OCI-LY7 (cell line): Measurements from ENCODE around the gene DGKG. TPM values are rescaled to one million over a fixed set of nuclear protein-coding genes. Genes with fewer than 3 reads are reported as not detected.

Source experiments
- BruUV-seq: library from RNA; stranded (reverse); fragments of 400-500 nt; replicated peaks from 2 replicates; lab custom pipeline; 2021; lab: Mats Ljungman, UMichigan
- CTCF ChIA-PET: fragments of 300-600 bp; sonication (Branson Sonifier 250); formaldehyde crosslinking; loops from one replicate; lab custom pipeline; 2022; ENCODE audit warnings: antibody characterized with exemption; ENCODE audit not compliant: unreplicated experiment; lab: Charles Lee
- POLR2A ChIA-PET: fragments of 300-600 bp; sonication (Branson Sonifier 250); formaldehyde crosslinking; loops from one replicate; lab custom pipeline; 2022; ENCODE audit warnings: antibody characterized with exemption; lab: Charles Lee
- DNase-seq: peaks from one replicate; pipeline ENCODE4 v3.0.0-alpha.2; 2015; ENCODE audit warnings: low spot score
- H2AFZ ChIP-seq: fragments of 200-600 bp; sonication (generic), shearing (Covaris generic); 2 replicates; pipeline ENCODE4 v1.6.1; 2014; ENCODE audit warnings: mild to moderate bottlenecking, antibody characterized with exemption, low read length, moderate library complexity
- H3K27ac ChIP-seq: fragments of 200-600 bp; sonication (generic); 2 replicates; pipeline ENCODE4 v1.5.1; 2014; ENCODE audit warnings: mixed run types, low read depth, mild to moderate bottlenecking, moderate library complexity, low read length, inconsistent platforms; ENCODE audit not compliant: poor library complexity, severe bottlenecking
- H3K36me3 ChIP-seq: fragments of 200-600 bp; sonication (generic); 2 replicates; pipeline ENCODE4 v1.6.1; 2014; ENCODE audit warnings: mild to moderate bottlenecking, antibody characterized with exemption, low read length, moderate library complexity, mixed read lengths; ENCODE audit not compliant: insufficient read depth
- H3K4me1 ChIP-seq: fragments of 200-600 bp; sonication (generic); 2 replicates; pipeline ENCODE4 v1.5.1; 2014; ENCODE audit warnings: mild to moderate bottlenecking, low read length; ENCODE audit not compliant: insufficient read depth, poor library complexity, severe bottlenecking
- H3K4me2 ChIP-seq: fragments of 200-600 bp; sonication (generic); 2 replicates; pipeline ENCODE4 v1.6.1; 2014; ENCODE audit warnings: mild to moderate bottlenecking, low read length
- H3K4me3 ChIP-seq: fragments of 200-600 bp; sonication (generic); 2 replicates; pipeline ENCODE4 v1.5.1; 2014; ENCODE audit warnings: mild to moderate bottlenecking, low read depth, low read length; ENCODE audit not compliant: poor library complexity, severe bottlenecking
- H3K79me2 ChIP-seq: fragments of 200-600 bp; sonication (generic); 2 replicates; pipeline ENCODE4 v1.6.1; 2016; ENCODE audit warnings: low read depth, mild to moderate bottlenecking, low read length, moderate library complexity, mixed read lengths; ENCODE audit not compliant: insufficient read depth
- H3K9me2 ChIP-seq: fragments of 200-600 bp; sonication (generic); 2 replicates; pipeline ENCODE4 v1.6.1; 2016; ENCODE audit warnings: mild to moderate bottlenecking, low read length, mixed read lengths; ENCODE audit not compliant: insufficient read depth
- H3K9me3 ChIP-seq: fragments of 200-600 bp; sonication (generic); 2 replicates; pipeline ENCODE4 v1.6.1; 2014; ENCODE audit warnings: mild to moderate bottlenecking, mixed run types, low read length, mixed read lengths
- H4K20me1 ChIP-seq: fragments of 200-600 bp; sonication (generic); 2 replicates; pipeline ENCODE4 v1.6.1; 2014; ENCODE audit warnings: mild to moderate bottlenecking, antibody characterized with exemption, low read length, moderate library complexity, mixed read lengths; ENCODE audit not compliant: insufficient read depth
- EZH2phosphoT487 ChIP-seq: fragments of 200-600 bp; sonication (generic); IDR thresholded peaks from 2 replicates; pipeline ENCODE4 v1.6.1; 2018; ENCODE audit warnings: low read depth, borderline replicate concordance, mild to moderate bottlenecking, mixed run types, antibody characterized with exemption, low read length, moderate library complexity, mixed read lengths
- intact Hi-C: fragments of 100-400 bp; cut with micrococcal nuclease; formaldehyde crosslinking; loops from one replicate; pipeline ENCODE4 v1.10.0; 2022; ENCODE audit not compliant: unreplicated experiment
- total RNA-seq, 2 experiments: library from RNA; depleted of rRNA in 1 of 2; stranded (reverse); fragments of >200 nt in 1 of 2; shearing (Covaris generic) in 1 of 2; gene quantifications; 2 replicates each; pipeline ENCODE4 v1.2.3, GENCODE V29; 2014 to 2022
- TF ChIP-seq, protein P1 (sequence below): fragments of 200-600 bp; sonication (generic); conservative IDR thresholded peaks from 2 replicates; pipeline ENCODE4 v1.5.1; 2014; ENCODE audit warnings: mild to moderate bottlenecking, antibody characterized with exemption, low read length, moderate library complexity, mixed read lengths

The DGKG gene
- total RNA-seq, 2 experiments from 2014 or later: 0.06 TPM; not detected in 1

DNA sequence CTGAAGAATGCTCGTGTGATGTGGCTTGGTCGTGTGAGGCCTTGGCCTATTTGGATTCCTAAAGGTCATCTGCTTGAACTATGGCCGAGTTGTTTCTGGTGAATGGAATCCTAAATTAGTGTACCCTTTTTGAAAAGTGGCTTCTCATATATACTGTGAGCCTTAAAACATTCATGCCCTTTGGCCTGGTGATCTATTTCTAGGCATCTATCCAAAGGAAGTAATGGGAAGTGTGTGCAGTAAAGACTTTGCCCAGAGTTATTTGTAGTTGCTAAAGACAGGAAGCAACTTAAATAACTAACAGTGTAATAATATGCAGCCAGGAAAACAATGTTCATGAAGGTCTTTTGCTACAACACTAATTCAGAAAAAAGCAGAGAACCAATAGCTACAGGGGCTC is 3.0 kb downstream of the DGKG start:
- Histone ChIP-seq H3K4me2 (no peak overlapping the region), H3K9me2 (no peaks in the 10 kb centered on the region), H3K4me3 (no peak overlapping the region), H3K79me2 (no peaks in the 10 kb centered on the region), H3K4me1 (no peaks in the 10 kb centered on the region), H3K27ac (no peak overlapping the region), H3K9me3 (no peaks in the 10 kb centered on the region), H3K36me3 (no peaks in the 10 kb centered on the region), H4K20me1 (no peaks in the 10 kb centered on the region), H2AFZ (no peak overlapping the region)
- no peak for TF ChIP-seq EZH2phosphoT487
- TF ChIP-seq, protein P1, sequence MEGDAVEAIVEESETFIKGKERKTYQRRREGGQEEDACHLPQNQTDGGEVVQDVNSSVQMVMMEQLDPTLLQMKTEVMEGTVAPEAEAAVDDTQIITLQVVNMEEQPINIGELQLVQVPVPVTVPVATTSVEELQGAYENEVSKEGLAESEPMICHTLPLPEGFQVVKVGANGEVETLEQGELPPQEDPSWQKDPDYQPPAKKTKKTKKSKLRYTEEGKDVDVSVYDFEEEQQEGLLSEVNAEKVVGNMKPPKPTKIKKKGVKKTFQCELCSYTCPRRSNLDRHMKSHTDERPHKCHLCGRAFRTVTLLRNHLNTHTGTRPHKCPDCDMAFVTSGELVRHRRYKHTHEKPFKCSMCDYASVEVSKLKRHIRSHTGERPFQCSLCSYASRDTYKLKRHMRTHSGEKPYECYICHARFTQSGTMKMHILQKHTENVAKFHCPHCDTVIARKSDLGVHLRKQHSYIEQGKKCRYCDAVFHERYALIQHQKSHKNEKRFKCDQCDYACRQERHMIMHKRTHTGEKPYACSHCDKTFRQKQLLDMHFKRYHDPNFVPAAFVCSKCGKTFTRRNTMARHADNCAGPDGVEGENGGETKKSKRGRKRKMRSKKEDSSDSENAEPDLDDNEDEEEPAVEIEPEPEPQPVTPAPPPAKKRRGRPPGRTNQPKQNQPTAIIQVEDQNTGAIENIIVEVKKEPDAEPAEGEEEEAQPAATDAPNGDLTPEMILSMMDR: no peak
- no peak for DNase-seq
- intact Hi-C loops: no loop called here
- no TSS peak for BruUV-seq
- POLR2A ChIA-PET: no interaction called here
- CTCF ChIA-PET: no interaction called here

DNA sequence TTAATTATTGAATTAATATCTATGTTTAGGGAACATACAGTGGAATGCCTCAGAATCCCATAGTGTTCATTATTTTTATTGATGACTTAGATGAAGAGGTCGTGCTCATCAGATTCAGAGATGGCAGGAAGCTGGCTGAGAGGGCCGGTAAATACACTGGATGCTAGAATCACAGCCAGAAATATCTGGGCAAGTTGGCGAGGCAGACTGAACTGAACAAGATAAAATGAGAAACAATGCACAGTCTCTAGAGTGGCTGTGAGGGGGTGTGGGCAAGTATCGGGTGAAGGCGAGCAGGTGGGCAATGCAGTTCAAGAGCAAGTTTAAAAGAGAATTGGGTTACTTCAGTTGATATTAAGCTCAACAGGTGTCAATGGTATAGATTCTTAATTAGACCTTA is 5.9 kb downstream of the DGKG start:
- DNase-seq: no peak
- ChIA-PET POLR2A (no interaction called here), CTCF (no interaction called here)
- no peak overlapping the region for H2AFZ ChIP-seq
- no peaks in the 10 kb centered on the region for H3K9me2 ChIP-seq
- intact Hi-C loops: no loop called here
- H3K4me3 ChIP-seq: no peak overlapping the region
- no peak overlapping the region for H3K27ac ChIP-seq
- no TSS peak for BruUV-seq
- H4K20me1 ChIP-seq: no peaks in the 10 kb centered on the region
- no peaks in the 10 kb centered on the region for H3K79me2 ChIP-seq
- TF ChIP-seq EZH2phosphoT487: no peak
- TF ChIP-seq, protein P1: no peak
- no peaks in the 10 kb centered on the region for H3K4me1 ChIP-seq
- no peaks in the 10 kb centered on the region for H3K9me3 ChIP-seq
- no peak overlapping the region for H3K4me2 ChIP-seq
- no peaks in the 10 kb centered on the region for H3K36me3 ChIP-seq

DNA sequence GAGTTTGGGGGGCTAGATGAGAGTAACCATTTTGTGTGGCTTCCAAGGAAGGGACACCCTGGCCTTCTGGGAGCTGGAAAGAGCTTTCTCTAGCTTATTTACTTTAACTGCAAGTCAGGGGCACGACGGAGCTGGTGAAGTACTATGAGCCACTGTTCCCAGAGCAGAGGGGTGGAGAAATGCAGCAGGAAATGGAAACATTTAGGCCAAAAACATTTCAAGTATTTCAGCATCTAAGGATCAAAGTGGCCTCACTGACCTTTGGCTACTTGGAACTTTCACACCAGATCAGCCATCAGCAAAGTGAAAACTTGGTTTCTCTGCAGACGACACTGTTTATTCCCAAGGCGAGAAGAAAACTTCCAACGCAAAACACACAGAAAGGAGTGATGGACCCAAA is 7.9 kb downstream of the DGKG start:
- no peak overlapping the region for H3K27ac ChIP-seq
- TF ChIP-seq, protein P1: no peak
- TF ChIP-seq EZH2phosphoT487: no peak
- no peak overlapping the region for H3K4me2 ChIP-seq
- intact Hi-C loops: no loop called here
- no peaks in the 10 kb centered on the region for H3K36me3 ChIP-seq
- DNase-seq: no peak
- no peak overlapping the region for H2AFZ ChIP-seq
- H4K20me1 ChIP-seq: no peaks in the 10 kb centered on the region
- H3K4me3 ChIP-seq: no peak overlapping the region
- ChIA-PET POLR2A (interaction anchor here (0.8 to 0.9 kb wide), 2 partner anchors 45 to 541 kb away, joined by 3 to 4 read pairs; no protein-coding TSS in a partner anchor), CTCF (no interaction called here)
- no TSS peak for BruUV-seq
- H3K4me1 ChIP-seq: no peaks in the 10 kb centered on the region
- no peaks in the 10 kb centered on the region for H3K9me3 ChIP-seq
- H3K79me2 ChIP-seq: no peaks in the 10 kb centered on the region
- H3K9me2 ChIP-seq: no peaks in the 10 kb centered on the region
